Glomerular visceral epithelial cell (primary cell): Measurements from ENCODE around the gene SPATC1L.
"Not testable (repeated sequence)": the region's sequence is repeated elsewhere in the genome, so short reads cannot be mapped to it uniquely, and the experiment has no call there.

Source experiments
- DNase-seq: peaks from one replicate; pipeline ENCODE4 v3.0.0-alpha.2; 2016; ENCODE audit errors: extremely low spot score

The SPATC1L gene

GRCh38 chr21:46183910-46184624 lies at the start of gene SPATC1L:
Gene SPATC1L, minus strand, starts transcription at chr21:46184459. Its CDS starts 1,643 bp downstream, at chr21:46182816.
- DNase-seq = peak; percentile 54

- DNase-seq = no peak
These were observed 45.6 kb upstream of the SPATC1L start for GRCh38 chr21:46229923-46230260.

- DNase-seq = no peak
These were observed 45.1 kb upstream of the SPATC1L start for GRCh38 chr21:46229133-46229922.

GRCh38 chr21:46228345-46229051 lies 44.2 kb upstream of the SPATC1L start, which contains the start of gene LSS:
Gene LSS, minus strand, starts transcription at chr21:46228774. Its CDS starts 29 bp downstream, at chr21:46228745.
- DNase-seq = peak; percentile 99

GRCh38 chr21:46227811-46228344 lies 43.6 kb upstream of the SPATC1L start:
- no peak for DNase-seq

- peak; percentile 38 for DNase-seq
These were observed 42.8 kb upstream of the SPATC1L start for GRCh38 chr21:46226920-46227599.

- no peak for DNase-seq
These were observed 41.9 kb upstream of the SPATC1L start for GRCh38 chr21:46226146-46226545.

GRCh38 chr21:46223661-46224060 lies 39.4 kb upstream of the SPATC1L start:
- DNase-seq = not testable (repeated sequence)

GRCh38 chr21:46223217-46223616 lies 39.0 kb upstream of the SPATC1L start:
- DNase-seq = no peak

- DNase-seq = no peak
These were observed 38.3 kb upstream of the SPATC1L start for GRCh38 chr21:46222436-46223116.

- DNase-seq = no peak
These were observed 37.6 kb upstream of the SPATC1L start for GRCh38 chr21:46221664-46222435.

- no peak for DNase-seq
These were observed 36.6 kb upstream of the SPATC1L start for GRCh38 chr21:46220847-46221246.

GRCh38 chr21:46220275-46220810 lies 36.1 kb upstream of the SPATC1L start:
- DNase-seq = no peak

- DNase-seq = no peak
These were observed 35.5 kb upstream of the SPATC1L start for GRCh38 chr21:46219591-46220239.

- DNase-seq = no peak
These were observed 34.8 kb upstream of the SPATC1L start for GRCh38 chr21:46218906-46219590.

GRCh38 chr21:46217511-46218196 lies 33.4 kb upstream of the SPATC1L start:
- DNase-seq = no peak

- no peak for DNase-seq
These were observed 32.0 kb upstream of the SPATC1L start for GRCh38 chr21:46216132-46216747.
